ENCODE measurements around the gene TTC22. TPM values are rescaled to one million over a fixed set of nuclear protein-coding genes. Genes with fewer than 3 reads are reported as not detected.

TTC22 gene
- 0.07 TPM for polyA plus RNA-seq (2013, experiment 1 of 2)
- polyA plus RNA-seq (2013, experiment 2 of 2) = 0.06 TPM

- Histone ChIP-seq H2BK5ac (ENCODE audit: low read length) (peak within 1 kb of the TSS; percentile 59), H3K79me1 (ENCODE audit: low read depth, low read length) (no peaks in the 10 kb centered on the region), H3K9ac (ENCODE audit: low read depth, low read length, poor library complexity) (peak within 1 kb of the TSS; percentile 30), H3K4me3 (ENCODE audit: low read length in 2 of 2) (peak within 1 kb of the TSS in 1 of 2 donors; percentile 68), H3K14ac (ENCODE audit: low read length) (no peak within 1 kb of the TSS), H3K27ac (replicated peaks; ENCODE audit: low read length) (no peak within 1 kb of the TSS), H3K36me3 (replicated peaks in 1 of 2; ENCODE audit: control insufficient read depth in 2 of 2, insufficient read depth in 2 of 2, low read length in 2 of 2) (no peaks in the 10 kb centered on the region), H4K91ac (ENCODE audit: low read depth, low read length, poor library complexity) (no peak within 1 kb of the TSS), H2BK120ac (ENCODE audit: low read depth, low read length) (no peak within 1 kb of the TSS), H3K4ac (ENCODE audit: low read length) (no peak within 1 kb of the TSS), H3K4me1 (ENCODE audit: control insufficient read depth in 2 of 2, insufficient read depth in 1 of 2, low read depth in 1 of 2, low read length in 2 of 2) (no peaks in the 10 kb centered on the region), H3K9me3 (replicated peaks in 1 of 2; ENCODE audit: control insufficient read depth in 2 of 2, insufficient read depth in 1 of 2, low read depth in 1 of 2, low read length in 2 of 2) (peaks cover 0 to 2% of the 10 kb centered on the region in 2 donors), H3K4me2 (ENCODE audit: insufficient read depth, low read length, poor library complexity, severe bottlenecking) (peak within 1 kb of the TSS; percentile 44), H4K8ac (ENCODE audit: low read depth, low read length) (peak within 1 kb of the TSS; percentile 57), H3K27me3 (ENCODE audit: control insufficient read depth in 3 of 3, insufficient read depth in 3 of 3, low read depth in 1 of 3, low read length in 3 of 3) (peaks cover 8 to 51% (median 25%) of the 10 kb centered on the region in 3 experiments), H3K23ac (ENCODE audit: low read depth, low read length, poor library complexity) (peak within 1 kb of the TSS; percentile 82), H3K18ac (ENCODE audit: low read length) (peak within 1 kb of the TSS; percentile 75), H2BK15ac (ENCODE audit: low read length) (peak within 1 kb of the TSS; percentile 43), H2BK12ac (ENCODE audit: low read length) (no peak within 1 kb of the TSS), H2AFZ (ENCODE audit: low read length) (peak within 1 kb of the TSS; percentile 74), H2AK5ac (ENCODE audit: low read depth, low read length) (peak within 1 kb of the TSS; percentile 76)
- DNase-seq (ENCODE audit: low spot score) = no peak
- no CpG with 5 or more reads among the region's 58 CpGs for WGBS, 2 donors (ENCODE audit: extremely low coverage in 2 of 2, insufficient read length in 2 of 2, insufficient replicate concordance in 1 of 2)
Measured at GRCh38 chr1:54800899-54801759, at the start of gene TTC22. Gene TTC22, minus strand, starts transcription at chr1:54801323. Its CDS starts 160 bp downstream, at chr1:54801163.

- Histone ChIP-seq H3K4me3 (ENCODE audit: low read length in 2 of 2) (no peak overlapping the region), H2BK15ac (ENCODE audit: low read length) (no peak overlapping the region), H3K27ac (replicated peaks; ENCODE audit: low read length) (no peak overlapping the region), H2BK12ac (ENCODE audit: low read length) (no peak overlapping the region), H3K23ac (ENCODE audit: low read depth, low read length, poor library complexity) (no peak overlapping the region), H2AFZ (ENCODE audit: low read length) (no peak overlapping the region), H2AK5ac (ENCODE audit: low read depth, low read length) (no peak overlapping the region), H3K9ac (ENCODE audit: low read depth, low read length, poor library complexity) (no peak overlapping the region), H3K79me1 (ENCODE audit: low read depth, low read length) (peaks cover 2% of the 10 kb centered on the region), H3K9me3 (replicated peaks in 1 of 2; ENCODE audit: control insufficient read depth in 2 of 2, insufficient read depth in 1 of 2, low read depth in 1 of 2, low read length in 2 of 2) (no peaks in the 10 kb centered on the region), H2BK5ac (ENCODE audit: low read length) (no peak overlapping the region), H3K36me3 (replicated peaks in 1 of 2; ENCODE audit: control insufficient read depth in 2 of 2, insufficient read depth in 2 of 2, low read length in 2 of 2) (peaks cover 67 to 95% of the 10 kb centered on the region in 2 donors), H4K91ac (ENCODE audit: low read depth, low read length, poor library complexity) (no peak overlapping the region), H3K4ac (ENCODE audit: low read length) (no peak overlapping the region), H3K27me3 (ENCODE audit: control insufficient read depth in 3 of 3, insufficient read depth in 3 of 3, low read depth in 1 of 3, low read length in 3 of 3) (no peaks in the 10 kb centered on the region), H4K8ac (ENCODE audit: low read depth, low read length) (no peak overlapping the region), H2BK120ac (ENCODE audit: low read depth, low read length) (no peak overlapping the region), H3K4me2 (ENCODE audit: insufficient read depth, low read length, poor library complexity, severe bottlenecking) (no peak overlapping the region), H3K18ac (ENCODE audit: low read length) (no peak overlapping the region), H3K14ac (ENCODE audit: low read length) (no peak overlapping the region), H3K4me1 (ENCODE audit: control insufficient read depth in 2 of 2, insufficient read depth in 1 of 2, low read depth in 1 of 2, low read length in 2 of 2) (no peaks in the 10 kb centered on the region)
- no peak for DNase-seq (ENCODE audit: low spot score)
- WGBS, 2 donors (ENCODE audit: extremely low coverage in 2 of 2, insufficient read length in 2 of 2, insufficient replicate concordance in 1 of 2) = no CpG with 5 or more reads among the region's 9 CpGs
Measured at GRCh38 chr1:54850737-54851136, 49.6 kb upstream of the TTC22 start.

GRCh38 chr1:54850069-54850730 lies 49.1 kb upstream of the TTC22 start:
- no CpG with 5 or more reads among the region's 5 CpGs for WGBS, 2 donors (ENCODE audit: extremely low coverage in 2 of 2, insufficient read length in 2 of 2, insufficient replicate concordance in 1 of 2)

More at GRCh38 chr1:54850069-54850730, 49.1 kb upstream of the TTC22 start:
- no peak overlapping the region for H3K4ac ChIP-seq (ENCODE audit: low read length)
- no peak overlapping the region for H3K14ac ChIP-seq (ENCODE audit: low read length)
- H3K23ac ChIP-seq (ENCODE audit: low read depth, low read length, poor library complexity) = no peak overlapping the region
- no peak overlapping the region for H3K4me3 ChIP-seq (ENCODE audit: low read length in 2 of 2)
- peaks cover 63 to 89% of the 10 kb centered on the region in 2 donors for H3K36me3 ChIP-seq (replicated peaks in 1 of 2; ENCODE audit: control insufficient read depth in 2 of 2, insufficient read depth in 2 of 2, low read length in 2 of 2)
- no peak overlapping the region for H4K8ac ChIP-seq (ENCODE audit: low read depth, low read length)
- no peaks in the 10 kb centered on the region for H3K4me1 ChIP-seq (ENCODE audit: control insufficient read depth in 2 of 2, insufficient read depth in 1 of 2, low read depth in 1 of 2, low read length in 2 of 2)
- no peak overlapping the region for H2BK120ac ChIP-seq (ENCODE audit: low read depth, low read length)
- H2BK5ac ChIP-seq (ENCODE audit: low read length) = no peak overlapping the region
- H3K18ac ChIP-seq (ENCODE audit: low read length) = no peak overlapping the region
- H3K79me1 ChIP-seq (ENCODE audit: low read depth, low read length) = peaks cover 2% of the 10 kb centered on the region
- H3K4me2 ChIP-seq (ENCODE audit: insufficient read depth, low read length, poor library complexity, severe bottlenecking) = no peak overlapping the region
- H2BK15ac ChIP-seq (ENCODE audit: low read length) = no peak overlapping the region
- no peak overlapping the region for H2BK12ac ChIP-seq (ENCODE audit: low read length)
- no peaks in the 10 kb centered on the region for H3K27me3 ChIP-seq (ENCODE audit: control insufficient read depth in 3 of 3, insufficient read depth in 3 of 3, low read depth in 1 of 3, low read length in 3 of 3)
- no peak overlapping the region for H3K9ac ChIP-seq (ENCODE audit: low read depth, low read length, poor library complexity)
- H4K91ac ChIP-seq (ENCODE audit: low read depth, low read length, poor library complexity) = no peak overlapping the region
- no peak overlapping the region for H2AFZ ChIP-seq (ENCODE audit: low read length)
- no peaks in the 10 kb centered on the region for H3K9me3 ChIP-seq (replicated peaks in 1 of 2; ENCODE audit: control insufficient read depth in 2 of 2, insufficient read depth in 1 of 2, low read depth in 1 of 2, low read length in 2 of 2)
- no peak overlapping the region for H3K27ac ChIP-seq (replicated peaks; ENCODE audit: low read length)
- no peak overlapping the region for H2AK5ac ChIP-seq (ENCODE audit: low read depth, low read length)
- DNase-seq (ENCODE audit: low spot score) = no peak

Data from neuronal stem cell (in vitro differentiated cells).